HEK293 (cell line): Measurements from ENCODE around the gene PIEZO1.

Source experiments
- YY1 ChIP-seq: fragments of 450-650 bp; formaldehyde crosslinking; IDR thresholded peaks from 2 replicates; pipeline ENCODE4 v1.5.1; 2018; ENCODE audit warnings: missing biosample characterization, missing genetic modification characterization
- ZBTB8A ChIP-seq: fragments of 450-650 bp; formaldehyde crosslinking; IDR thresholded peaks from 2 replicates; pipeline ENCODE4 v1.5.1; 2016; ENCODE audit warnings: missing biosample characterization, missing genetic modification characterization
- ZNF23 ChIP-seq: fragments of 450-650 bp; formaldehyde crosslinking; IDR thresholded peaks from 2 replicates; pipeline ENCODE4 v1.5.1; 2016; ENCODE audit warnings: missing biosample characterization, missing genetic modification characterization, borderline replicate concordance
- ZNF248 ChIP-seq: fragments of 450-650 bp; formaldehyde crosslinking; IDR thresholded peaks from 2 replicates; pipeline ENCODE4 v1.5.1; 2017; ENCODE audit warnings: missing biosample characterization, missing genetic modification characterization
- ZNF335 ChIP-seq: fragments of 450-650 bp; formaldehyde crosslinking; conservative IDR thresholded peaks from 2 replicates; pipeline ENCODE4 v1.5.1; 2016; ENCODE audit warnings: missing biosample characterization, missing genetic modification characterization
- ZNF366 ChIP-seq: fragments of 450-650 bp; formaldehyde crosslinking; conservative IDR thresholded peaks from 2 replicates; pipeline ENCODE4 v1.5.1; 2016; ENCODE audit warnings: missing biosample characterization, missing genetic modification characterization
- ZNF404 ChIP-seq: fragments of 450-650 bp; formaldehyde crosslinking; IDR thresholded peaks from 2 replicates; pipeline ENCODE4 v1.5.1; 2017; ENCODE audit warnings: missing biosample characterization, missing genetic modification characterization
- ZNF558 ChIP-seq: fragments of 450-650 bp; formaldehyde crosslinking; IDR thresholded peaks from 2 replicates; pipeline ENCODE4 v1.5.1; 2016; ENCODE audit warnings: missing biosample characterization, missing genetic modification characterization
- ZNF747 ChIP-seq: fragments of 450-650 bp; formaldehyde crosslinking; IDR thresholded peaks from 2 replicates; pipeline ENCODE4 v1.5.1; 2016; ENCODE audit warnings: missing biosample characterization, missing genetic modification characterization
- ZSCAN30 ChIP-seq: fragments of 450-650 bp; IDR thresholded peaks from 2 replicates; pipeline ENCODE4 v1.5.1; 2018; ENCODE audit warnings: missing biosample characterization, mild to moderate bottlenecking, missing genetic modification characterization, moderate library complexity
- TF ChIP-seq, protein P1 (sequence below): fragments of 450-650 bp; formaldehyde crosslinking; IDR thresholded peaks from 2 replicates; pipeline ENCODE4 v1.5.1; 2016; ENCODE audit warnings: missing biosample characterization, missing genetic modification characterization
- TF ChIP-seq, protein P2 (sequence below): fragments of 450-650 bp; formaldehyde crosslinking; IDR thresholded peaks from 2 replicates; pipeline ENCODE4 v1.5.1; 2016; ENCODE audit warnings: missing biosample characterization, missing genetic modification characterization
- TF ChIP-seq, protein P3 (sequence below): fragments of 450-650 bp; formaldehyde crosslinking; IDR thresholded peaks from 2 replicates; pipeline ENCODE4 v1.5.1; 2016; ENCODE audit warnings: missing biosample characterization, missing genetic modification characterization

- TF ChIP-seq ZNF366 (tag by site-specific recombination) (no peak), ZNF23 (tag by site-specific recombination) (no peak), ZNF335 (tag by site-specific recombination) (no peak), YY1 (tag by site-specific recombination) (no peak), ZNF558 (tag by site-specific recombination) (no peak), ZNF248 (no peak), ZNF747 (no peak), ZBTB8A (tag by site-specific recombination) (no peak), ZSCAN30 (tag by site-specific recombination) (no peak), ZNF404 (tag by site-specific recombination) (no peak)
- TF ChIP-seq, protein P1, sequence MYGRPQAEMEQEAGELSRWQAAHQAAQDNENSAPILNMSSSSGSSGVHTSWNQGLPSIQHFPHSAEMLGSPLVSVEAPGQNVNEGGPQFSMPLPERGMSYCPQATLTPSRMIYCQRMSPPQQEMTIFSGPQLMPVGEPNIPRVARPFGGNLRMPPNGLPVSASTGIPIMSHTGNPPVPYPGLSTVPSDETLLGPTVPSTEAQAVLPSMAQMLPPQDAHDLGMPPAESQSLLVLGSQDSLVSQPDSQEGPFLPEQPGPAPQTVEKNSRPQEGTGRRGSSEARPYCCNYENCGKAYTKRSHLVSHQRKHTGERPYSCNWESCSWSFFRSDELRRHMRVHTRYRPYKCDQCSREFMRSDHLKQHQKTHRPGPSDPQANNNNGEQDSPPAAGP (tag by site-specific recombination) = no peak
- TF ChIP-seq, protein P2, sequence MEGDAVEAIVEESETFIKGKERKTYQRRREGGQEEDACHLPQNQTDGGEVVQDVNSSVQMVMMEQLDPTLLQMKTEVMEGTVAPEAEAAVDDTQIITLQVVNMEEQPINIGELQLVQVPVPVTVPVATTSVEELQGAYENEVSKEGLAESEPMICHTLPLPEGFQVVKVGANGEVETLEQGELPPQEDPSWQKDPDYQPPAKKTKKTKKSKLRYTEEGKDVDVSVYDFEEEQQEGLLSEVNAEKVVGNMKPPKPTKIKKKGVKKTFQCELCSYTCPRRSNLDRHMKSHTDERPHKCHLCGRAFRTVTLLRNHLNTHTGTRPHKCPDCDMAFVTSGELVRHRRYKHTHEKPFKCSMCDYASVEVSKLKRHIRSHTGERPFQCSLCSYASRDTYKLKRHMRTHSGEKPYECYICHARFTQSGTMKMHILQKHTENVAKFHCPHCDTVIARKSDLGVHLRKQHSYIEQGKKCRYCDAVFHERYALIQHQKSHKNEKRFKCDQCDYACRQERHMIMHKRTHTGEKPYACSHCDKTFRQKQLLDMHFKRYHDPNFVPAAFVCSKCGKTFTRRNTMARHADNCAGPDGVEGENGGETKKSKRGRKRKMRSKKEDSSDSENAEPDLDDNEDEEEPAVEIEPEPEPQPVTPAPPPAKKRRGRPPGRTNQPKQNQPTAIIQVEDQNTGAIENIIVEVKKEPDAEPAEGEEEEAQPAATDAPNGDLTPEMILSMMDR (tag by site-specific recombination) = no peak
- TF ChIP-seq, protein P3, sequence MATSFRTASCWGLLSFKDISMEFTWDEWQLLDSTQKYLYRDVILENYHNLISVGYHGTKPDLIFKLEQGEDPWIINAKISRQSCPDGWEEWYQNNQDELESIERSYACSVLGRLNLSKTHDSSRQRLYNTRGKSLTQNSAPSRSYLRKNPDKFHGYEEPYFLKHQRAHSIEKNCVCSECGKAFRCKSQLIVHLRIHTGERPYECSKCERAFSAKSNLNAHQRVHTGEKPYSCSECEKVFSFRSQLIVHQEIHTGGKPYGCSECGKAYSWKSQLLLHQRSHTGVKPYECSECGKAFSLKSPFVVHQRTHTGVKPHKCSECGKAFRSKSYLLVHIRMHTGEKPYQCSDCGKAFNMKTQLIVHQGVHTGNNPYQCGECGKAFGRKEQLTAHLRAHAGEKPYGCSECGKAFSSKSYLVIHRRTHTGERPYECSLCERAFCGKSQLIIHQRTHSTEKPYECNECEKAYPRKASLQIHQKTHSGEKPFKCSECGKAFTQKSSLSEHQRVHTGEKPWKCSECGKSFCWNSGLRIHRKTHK (tag by site-specific recombination) = no peak
These were observed 113.2 kb downstream of the PIEZO1 start for GRCh38 chr16:88671806-88672205.
